RWPE2 (cell line): ENCODE measurements around the gene DMXL2.
A peak's percentile ranks its signal among the peaks of the same experiment; 100 is the strongest.
"Not testable (repeated sequence)": the region's sequence is repeated elsewhere in the genome, so short reads cannot be mapped to it uniquely, and the experiment has no call there.

Experiments used
- ATAC-seq: fragments of 200-7000 bp; cut with Tn5 transposase; 3 replicates; pipeline ENCODE4 v1.9.1; 2021; ENCODE audit warnings: low read depth
- DNase-seq: peaks from one replicate; pipeline ENCODE4 v3.0.0-alpha.2; 2020; ENCODE audit warnings: low spot score
- H3K27ac ChIP-seq: fragments of 450-650 bp; 2 replicates; pipeline ENCODE4 v1.5.1; 2017; ENCODE audit warnings: mild to moderate bottlenecking; ENCODE audit not compliant: poor library complexity, severe bottlenecking
- H3K27me3 ChIP-seq: fragments of 250-450 bp; sonication (Bioruptor Pico); 2 replicates; pipeline ENCODE4 v1.5.1; 2021; ENCODE audit warnings: mild to moderate bottlenecking, moderate library complexity; ENCODE audit not compliant: insufficient read depth, poor library complexity, severe bottlenecking
- H3K36me3 ChIP-seq: fragments of 250-450 bp; sonication (Bioruptor Pico); 2 replicates; pipeline ENCODE4 v1.5.1; 2020; ENCODE audit warnings: low read depth, mild to moderate bottlenecking, moderate library complexity
- H3K4me1 ChIP-seq: fragments of 250-450 bp; sonication (Bioruptor Pico); 2 replicates; pipeline ENCODE4 v1.5.1; 2021; ENCODE audit warnings: mild to moderate bottlenecking, moderate library complexity; ENCODE audit not compliant: insufficient read depth, poor library complexity, severe bottlenecking
- H3K4me3 ChIP-seq: fragments of 250-450 bp; sonication (Bioruptor Pico); 2 replicates; pipeline ENCODE4 v1.5.1; 2021; ENCODE audit warnings: mild to moderate bottlenecking, moderate library complexity; ENCODE audit not compliant: severe bottlenecking
- H3K9me3 ChIP-seq: fragments of 250-450 bp; sonication (Bioruptor Pico); 2 replicates; pipeline ENCODE4 v1.5.1; 2021; ENCODE audit warnings: mild to moderate bottlenecking, moderate library complexity; ENCODE audit not compliant: severe bottlenecking
- CTCF ChIP-seq: fragments of 450-650 bp; IDR thresholded peaks from one replicate; pipeline ENCODE4 v1.5.1; 2017; ENCODE audit warnings: mild to moderate bottlenecking, moderate library complexity; ENCODE audit not compliant: poor library complexity, severe bottlenecking

The DMXL2 gene

GRCh38 chr15:51444112-51444511 is 178.5 kb downstream of the DMXL2 start:
- Histone ChIP-seq H3K4me3 (no peak overlapping the region), H3K27me3 (no peaks in the 10 kb centered on the region), H3K27ac (no peak overlapping the region), H3K4me1 (peaks cover 3% of the 10 kb centered on the region), H3K9me3 (no peaks in the 10 kb centered on the region), H3K36me3 (peaks cover 18% of the 10 kb centered on the region)
- no peak for TF ChIP-seq CTCF
- DNase-seq (no peak), ATAC-seq (no peak)

- DNase-seq (no peak), ATAC-seq (peak; percentile 30; the same call in 2 of the 3 replicates)
- H3K9me3 ChIP-seq = no peaks in the 10 kb centered on the region
- no peak for TF ChIP-seq CTCF
- no peak overlapping the region for H3K27ac ChIP-seq
- no peak overlapping the region for H3K4me3 ChIP-seq
- peaks cover 12% of the 10 kb centered on the region for H3K36me3 ChIP-seq
- no peaks in the 10 kb centered on the region for H3K27me3 ChIP-seq
- no peaks in the 10 kb centered on the region for H3K4me1 ChIP-seq
These were observed 179.2 kb downstream of the DMXL2 start for GRCh38 chr15:51443282-51443914.

GRCh38 chr15:51438526-51438925 is 184.0 kb downstream of the DMXL2 start:
- Histone ChIP-seq H3K4me3 (no peak overlapping the region), H3K9me3 (peaks cover 3% of the 10 kb centered on the region), H3K27ac (no peak overlapping the region), H3K36me3 (no peaks in the 10 kb centered on the region), H3K4me1 (no peaks in the 10 kb centered on the region), H3K27me3 (no peaks in the 10 kb centered on the region)
- ATAC-seq (no peak), DNase-seq (no peak)
- TF ChIP-seq CTCF = no peak

- no peak for TF ChIP-seq CTCF
- no peak for DNase-seq
- Histone ChIP-seq H3K4me1 (peaks cover 15% of the 10 kb centered on the region), H3K4me3 (no peak overlapping the region), H3K27ac (no peak overlapping the region), H3K36me3 (no peaks in the 10 kb centered on the region), H3K27me3 (no peaks in the 10 kb centered on the region), H3K9me3 (no peaks in the 10 kb centered on the region)
- peak; percentile 42; the same call in 1 of the 3 replicates for ATAC-seq
These were observed 197.0 kb downstream of the DMXL2 start for GRCh38 chr15:51425517-51426040.

- Histone ChIP-seq H3K27me3 (no peaks in the 10 kb centered on the region), H3K36me3 (no peaks in the 10 kb centered on the region), H3K27ac (no peak overlapping the region), H3K4me3 (no peak overlapping the region), H3K9me3 (no peaks in the 10 kb centered on the region), H3K4me1 (peaks cover 15% of the 10 kb centered on the region)
- no peak for DNase-seq
- no peak for TF ChIP-seq CTCF
- ATAC-seq = peak; percentile 74
These were observed 197.8 kb downstream of the DMXL2 start for GRCh38 chr15:51424780-51425179.

- not testable (repeated sequence) for H3K27ac ChIP-seq, H3K27me3 ChIP-seq, H3K9me3 ChIP-seq, ATAC-seq, DNase-seq, H3K36me3 ChIP-seq, H3K4me3 ChIP-seq
- H3K4me1 ChIP-seq = peaks cover 15% of the 10 kb centered on the region
These were observed 199.5 kb downstream of the DMXL2 start for GRCh38 chr15:51423040-51423439.
